Activated effector memory CD4-positive, alpha-beta T cell treated with anti-CD3 and anti-CD28 coated beads, Interleukin-2, amount 50 U/mL, for 16 hours (primary cell): ENCODE results near the gene ZMAT3.

Source experiments
- DNase-seq: peaks from one replicate; pipeline ENCODE4 v3.0.0-alpha.2; 2020

Gene ZMAT3

GRCh38 chr3:179018808-179019207 lies 52.8 kb downstream of the ZMAT3 start:
- DNase-seq, result no peak

- DNase-seq, result no peak
Observed at GRCh38 chr3:179016979-179017670, 54.5 kb downstream of the ZMAT3 start.

GRCh38 chr3:179015551-179016020 lies 56.0 kb downstream of the ZMAT3 start:
- DNase-seq, result no peak

GRCh38 chr3:179005706-179006105 lies 65.9 kb downstream of the ZMAT3 start:
- DNase-seq, result no peak

- no peak for DNase-seq
Observed at GRCh38 chr3:179005213-179005612, 66.4 kb downstream of the ZMAT3 start.

DNA sequence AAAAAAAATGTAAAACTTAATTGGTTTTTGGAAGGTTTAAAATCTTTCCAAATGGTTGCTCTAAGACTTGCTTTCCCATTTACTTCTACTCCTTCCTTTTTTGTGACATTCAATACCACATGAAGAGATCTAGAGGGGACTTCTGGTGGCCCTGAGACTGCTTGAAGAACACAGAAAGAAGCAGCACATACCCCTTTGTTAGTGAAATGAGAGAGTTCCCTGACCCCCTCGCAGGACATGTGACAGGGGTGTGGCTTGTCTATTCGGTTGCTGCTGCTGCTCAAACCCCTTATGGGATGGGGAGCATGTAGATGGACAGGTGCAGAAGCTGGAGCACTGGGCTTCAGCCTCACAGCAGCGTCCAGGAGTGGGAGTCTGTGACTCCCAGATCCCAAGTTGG lies 71.0 kb downstream of the ZMAT3 start:
- DNase-seq, result no peak

- DNase-seq, result no peak
Observed at GRCh38 chr3:179000144-179000543, 71.5 kb downstream of the ZMAT3 start.

- DNase-seq, result no peak
Observed at GRCh38 chr3:178996399-178996798, 75.2 kb downstream of the ZMAT3 start.

GRCh38 chr3:178990293-178990692 lies 81.3 kb downstream of the ZMAT3 start:
- no peak for DNase-seq

DNA sequence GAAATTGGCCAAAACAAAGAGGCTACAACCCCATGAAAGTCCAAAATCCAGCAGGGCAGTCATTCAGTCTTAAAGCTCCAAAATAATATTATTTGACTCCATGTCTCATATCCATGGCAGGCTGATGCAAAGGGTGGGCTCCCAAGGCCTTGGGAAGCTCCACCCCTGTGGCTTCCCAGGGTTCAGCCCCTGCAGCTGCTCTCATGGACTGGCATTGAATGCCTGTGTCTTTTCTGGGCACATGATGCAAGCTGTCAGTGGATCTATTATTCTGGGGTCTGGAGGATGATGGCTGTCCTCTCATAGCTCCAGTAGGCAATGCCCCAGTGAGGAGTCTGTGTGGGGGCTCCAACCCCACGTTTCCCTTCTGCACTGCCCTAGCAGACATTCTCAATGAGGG lies 81.8 kb downstream of the ZMAT3 start:
- DNase-seq, result no peak

GRCh38 chr3:178987745-178988144 lies 83.9 kb downstream of the ZMAT3 start:
- DNase-seq, result no peak

DNA sequence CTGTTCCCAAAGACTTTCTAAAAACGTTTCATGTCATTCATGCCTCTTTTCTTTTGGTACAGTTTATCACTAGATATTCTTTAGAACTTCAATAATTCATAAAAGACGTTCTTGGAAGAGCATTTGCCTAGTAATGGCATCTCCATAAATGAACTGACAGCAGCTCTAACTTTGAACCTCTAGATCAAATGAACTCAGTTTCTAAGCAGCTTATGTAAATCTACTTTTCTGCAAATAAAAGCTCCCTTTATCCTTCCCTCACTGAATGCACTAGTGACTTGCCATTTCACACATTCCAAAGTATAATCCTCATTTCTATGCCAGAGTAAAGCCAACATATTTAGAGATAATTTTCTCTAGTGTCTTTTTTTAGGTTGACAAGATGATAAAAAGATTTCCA lies 85.2 kb downstream of the ZMAT3 start:
- no peak for DNase-seq

GRCh38 chr3:178982137-178982536 lies 89.5 kb downstream of the ZMAT3 start:
- no peak for DNase-seq

DNA sequence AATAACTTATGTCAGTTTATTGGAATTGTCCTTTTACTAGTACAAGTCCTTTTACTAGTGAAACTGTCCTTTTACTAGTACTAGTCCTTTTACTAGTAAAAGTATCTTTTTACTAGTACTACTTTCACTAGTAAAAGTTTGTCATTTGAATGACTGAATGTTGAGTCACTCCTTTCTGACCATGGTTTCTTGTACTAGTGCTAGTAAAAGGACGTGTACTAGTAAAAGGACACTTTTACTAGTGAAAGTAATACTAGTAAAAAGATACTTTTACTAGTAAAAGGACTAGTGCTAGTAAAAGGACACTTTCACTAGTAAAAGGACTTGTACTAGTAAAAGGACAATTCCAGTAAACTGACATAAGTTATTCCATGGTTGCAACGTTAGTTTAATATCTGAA lies 96.3 kb downstream of the ZMAT3 start:
- no peak for DNase-seq

- no peak for DNase-seq
Observed at GRCh38 chr3:178971614-178972013, 100.0 kb downstream of the ZMAT3 start.

GRCh38 chr3:178969004-178969700 lies 102.5 kb downstream of the ZMAT3 start:
- no peak for DNase-seq
